Astrocyte (in vitro differentiated cells and primary cell): ENCODE data around the gene AFF3. TPM values are rescaled to one million over a fixed set of nuclear protein-coding genes. Genes with fewer than 3 reads are reported as not detected.

Experiments
- DNase-seq: peaks from one replicate; pipeline ENCODE4 v3.0.0-alpha.2; 2010; ENCODE audit warnings: low read depth
- FAIRE-seq: peaks from 2 replicates; lab custom pipeline; 2011; peaks lifted over from hg19 to GRCh38; lab: Jason Lieb, UNC
- H2AFZ ChIP-seq: 2 replicates; pipeline ENCODE4 v1.6.0; 2012; ENCODE audit warnings: low read depth, low read length, inconsistent platforms
- H3K27ac ChIP-seq: 2 replicates; pipeline ENCODE4 v1.5.1; 2011; ENCODE audit warnings: low read depth, low read length, inconsistent platforms
- H3K27me3 ChIP-seq: 2 replicates; pipeline ENCODE4 v1.6.0; 2011; ENCODE audit warnings: low read length, inconsistent platforms; ENCODE audit not compliant: insufficient read depth
- H3K36me3 ChIP-seq: 2 replicates; pipeline ENCODE4 v1.5.1; 2011; ENCODE audit warnings: low read length, inconsistent platforms; ENCODE audit not compliant: insufficient read depth
- H3K4me1 ChIP-seq: 2 replicates; pipeline ENCODE4 v1.5.1; 2011; ENCODE audit warnings: low read length, inconsistent platforms; ENCODE audit not compliant: insufficient read depth
- H3K4me2 ChIP-seq: 2 replicates; pipeline ENCODE4 v1.6.0; 2012; ENCODE audit warnings: low read length, inconsistent platforms
- H3K4me3 ChIP-seq: 2 replicates; pipeline ENCODE4 v1.5.1; 2011; ENCODE audit warnings: low read depth, mild to moderate bottlenecking, low read length, inconsistent platforms; ENCODE audit not compliant: insufficient read depth
- H3K79me2 ChIP-seq: 2 replicates; pipeline ENCODE4 v1.6.0; 2012; ENCODE audit warnings: mild to moderate bottlenecking, low read length, inconsistent platforms; ENCODE audit not compliant: insufficient read depth
- H3K9ac ChIP-seq: 2 replicates; pipeline ENCODE4 v1.6.0; 2012; ENCODE audit warnings: mild to moderate bottlenecking, low read length, inconsistent platforms
- H3K9me3 ChIP-seq: 2 replicates; pipeline ENCODE4 v1.5.1; 2012; ENCODE audit warnings: low read depth, mild to moderate bottlenecking, low read length, inconsistent platforms; ENCODE audit not compliant: insufficient read depth
- H4K20me1 ChIP-seq: 2 replicates; pipeline ENCODE4 v1.6.0; 2012; ENCODE audit warnings: low read length, inconsistent platforms; ENCODE audit not compliant: insufficient read depth
- H3K27ac Mint-ChIP-seq: one replicate; pipeline ENCODE4 v1.8.0; 2021; ENCODE audit warnings: mild to moderate bottlenecking, mixed read lengths; ENCODE audit not compliant: unreplicated experiment
- H3K27me3 Mint-ChIP-seq: one replicate; pipeline ENCODE4 v1.8.0; 2021; ENCODE audit warnings: low read depth, mixed read lengths; ENCODE audit not compliant: unreplicated experiment
- H3K36me3 Mint-ChIP-seq: one replicate; pipeline ENCODE4 v1.8.0; 2021; ENCODE audit warnings: low read depth, mixed read lengths; ENCODE audit not compliant: unreplicated experiment
- H3K4me1 Mint-ChIP-seq: one replicate; pipeline ENCODE4 v1.8.0; 2021; ENCODE audit warnings: low read depth, mixed read lengths; ENCODE audit not compliant: unreplicated experiment
- H3K4me3 Mint-ChIP-seq: one replicate; pipeline ENCODE4 v1.8.0; 2021; ENCODE audit warnings: mild to moderate bottlenecking, moderate library complexity, mixed read lengths; ENCODE audit not compliant: unreplicated experiment
- H3K9me3 Mint-ChIP-seq: one replicate; pipeline ENCODE4 v1.8.0; 2021; ENCODE audit warnings: mild to moderate bottlenecking, mixed read lengths; ENCODE audit not compliant: unreplicated experiment
- EZH2 ChIP-seq: IDR thresholded peaks from 2 replicates; pipeline ENCODE4 v1.6.1; 2012; ENCODE audit warnings: mild to moderate bottlenecking, low read length, inconsistent platforms; ENCODE audit not compliant: insufficient read depth
- total RNA-seq: library from RNA; stranded (reverse); gene quantifications from 2 replicates; pipeline ENCODE4 v1.2.1, GENCODE V29; 2021
- TF ChIP-seq, protein P1 (sequence below): IDR thresholded peaks from 2 replicates; pipeline ENCODE4 v1.5.1; 2011; ENCODE audit warnings: low read depth, mild to moderate bottlenecking, inconsistent platforms, low read length, moderate library complexity; ENCODE audit not compliant: insufficient read depth

The AFF3 gene
- total RNA-seq, 1 donor from 2014 or later = 14.7 TPM

GRCh38 chr2:99865818-99866676 is 276.3 kb downstream of the AFF3 start:
- Histone ChIP-seq H3K9ac (no peak overlapping the region), H4K20me1 (no peaks in the 10 kb centered on the region), H3K79me2 (no peaks in the 10 kb centered on the region), H2AFZ (no peak overlapping the region), H3K4me2 (peak overlapping the region; percentile 10), H3K36me3 (no peaks in the 10 kb centered on the region), H3K27ac (peak overlapping the region; percentile 39), H3K9me3 (no peaks in the 10 kb centered on the region), H3K27me3 (no peaks in the 10 kb centered on the region), H3K4me3 (no peak overlapping the region), H3K4me1 (peaks cover 53% of the 10 kb centered on the region)
- FAIRE-seq (no peak), DNase-seq (peak; percentile 68)
- no peaks in the 10 kb centered on the region for H3K27me3 Mint-ChIP-seq
- TF ChIP-seq, protein P1, sequence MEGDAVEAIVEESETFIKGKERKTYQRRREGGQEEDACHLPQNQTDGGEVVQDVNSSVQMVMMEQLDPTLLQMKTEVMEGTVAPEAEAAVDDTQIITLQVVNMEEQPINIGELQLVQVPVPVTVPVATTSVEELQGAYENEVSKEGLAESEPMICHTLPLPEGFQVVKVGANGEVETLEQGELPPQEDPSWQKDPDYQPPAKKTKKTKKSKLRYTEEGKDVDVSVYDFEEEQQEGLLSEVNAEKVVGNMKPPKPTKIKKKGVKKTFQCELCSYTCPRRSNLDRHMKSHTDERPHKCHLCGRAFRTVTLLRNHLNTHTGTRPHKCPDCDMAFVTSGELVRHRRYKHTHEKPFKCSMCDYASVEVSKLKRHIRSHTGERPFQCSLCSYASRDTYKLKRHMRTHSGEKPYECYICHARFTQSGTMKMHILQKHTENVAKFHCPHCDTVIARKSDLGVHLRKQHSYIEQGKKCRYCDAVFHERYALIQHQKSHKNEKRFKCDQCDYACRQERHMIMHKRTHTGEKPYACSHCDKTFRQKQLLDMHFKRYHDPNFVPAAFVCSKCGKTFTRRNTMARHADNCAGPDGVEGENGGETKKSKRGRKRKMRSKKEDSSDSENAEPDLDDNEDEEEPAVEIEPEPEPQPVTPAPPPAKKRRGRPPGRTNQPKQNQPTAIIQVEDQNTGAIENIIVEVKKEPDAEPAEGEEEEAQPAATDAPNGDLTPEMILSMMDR = no peak
- no peak for TF ChIP-seq EZH2
- H3K9me3 Mint-ChIP-seq = peaks cover 8% of the 10 kb centered on the region
- peaks cover 4% of the 10 kb centered on the region for H3K36me3 Mint-ChIP-seq
- peaks cover 36% of the 10 kb centered on the region for H3K4me1 Mint-ChIP-seq
- peak overlapping the region; percentile 26 for H3K27ac Mint-ChIP-seq
- no peak overlapping the region for H3K4me3 Mint-ChIP-seq

DNA sequence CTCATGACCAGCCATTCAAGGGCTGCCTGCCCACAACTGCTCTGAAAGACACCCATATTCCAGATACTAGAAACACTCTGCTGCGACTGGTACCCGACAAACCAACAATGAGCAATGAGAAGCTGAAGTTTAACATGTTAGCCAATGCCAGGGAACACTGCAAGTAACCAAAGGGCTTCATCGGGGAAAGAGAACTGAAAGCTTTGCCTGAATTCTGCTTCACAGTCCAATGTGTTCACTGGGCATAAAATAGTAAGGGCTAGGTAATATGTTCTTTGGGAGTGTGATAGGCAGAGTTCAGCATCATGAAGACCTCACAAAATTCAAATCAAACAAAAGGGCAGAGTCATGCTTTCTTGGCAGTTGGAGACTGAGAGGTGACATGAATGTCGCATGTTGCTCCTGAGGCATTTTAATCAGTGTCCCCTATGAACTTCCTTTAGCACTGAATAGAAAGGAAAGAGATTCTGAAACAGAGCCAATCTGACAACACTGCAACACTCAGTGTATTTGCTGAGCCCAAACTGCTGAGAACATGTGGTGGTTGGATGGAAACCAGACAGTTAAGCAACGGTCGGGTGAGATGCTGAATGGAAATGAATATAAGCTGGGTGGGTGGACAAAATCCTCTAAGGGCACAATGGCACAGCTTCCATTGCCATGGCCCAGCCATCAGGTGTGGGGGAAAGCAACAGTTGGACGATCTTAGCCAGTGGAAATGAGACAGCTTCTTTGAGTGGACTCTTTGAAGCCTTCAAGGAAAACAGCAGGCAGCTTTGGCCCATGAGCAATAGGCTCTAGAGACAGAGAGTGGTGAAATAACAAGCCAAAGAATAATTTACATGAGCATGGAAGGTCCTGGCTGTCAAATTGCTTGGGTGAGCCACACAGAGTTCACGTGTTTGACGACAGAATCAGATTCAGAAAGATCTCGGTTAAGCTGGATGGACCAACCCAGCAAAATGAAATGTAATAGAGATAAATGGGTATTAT is 277.5 kb downstream of the AFF3 start:
- H3K36me3 ChIP-seq = no peaks in the 10 kb centered on the region
- no peaks in the 10 kb centered on the region for H3K9me3 ChIP-seq
- no peak for FAIRE-seq
- no peak overlapping the region for H2AFZ ChIP-seq
- H3K27ac ChIP-seq = peak overlapping the region; percentile 49
- H4K20me1 ChIP-seq = no peaks in the 10 kb centered on the region
- no peaks in the 10 kb centered on the region for H3K79me2 ChIP-seq
- H3K27me3 ChIP-seq = no peaks in the 10 kb centered on the region
- Mint-ChIP-seq H3K9me3 (peaks cover 8% of the 10 kb centered on the region), H3K27me3 (no peaks in the 10 kb centered on the region), H3K4me3 (no peak overlapping the region), H3K36me3 (peaks cover 4% of the 10 kb centered on the region), H3K4me1 (peaks cover 39% of the 10 kb centered on the region), H3K27ac (no peak overlapping the region)
- H3K4me1 ChIP-seq = peaks cover 56% of the 10 kb centered on the region
- H3K4me2 ChIP-seq = no peak overlapping the region
- peak; percentile 55 for DNase-seq
- no peak overlapping the region for H3K9ac ChIP-seq
- H3K4me3 ChIP-seq = no peak overlapping the region
- no peak for TF ChIP-seq EZH2

- no peak for FAIRE-seq
- DNase-seq = peak; percentile 74
- peaks cover 46% of the 10 kb centered on the region for H3K4me1 Mint-ChIP-seq
- Histone ChIP-seq H2AFZ (no peak overlapping the region), H3K27ac (peak overlapping the region; percentile 49), H3K79me2 (no peaks in the 10 kb centered on the region), H3K4me1 (peaks cover 60% of the 10 kb centered on the region), H4K20me1 (no peaks in the 10 kb centered on the region), H3K36me3 (no peaks in the 10 kb centered on the region), H3K27me3 (no peaks in the 10 kb centered on the region), H3K9me3 (no peaks in the 10 kb centered on the region), H3K4me2 (peak overlapping the region; percentile 52), H3K9ac (no peak overlapping the region), H3K4me3 (no peak overlapping the region)
- H3K4me3 Mint-ChIP-seq = no peak overlapping the region
- peaks cover 8% of the 10 kb centered on the region for H3K9me3 Mint-ChIP-seq
- TF ChIP-seq, protein P1 = no peak
- TF ChIP-seq EZH2 = no peak
- H3K36me3 Mint-ChIP-seq = peaks cover 4% of the 10 kb centered on the region
- H3K27me3 Mint-ChIP-seq = no peaks in the 10 kb centered on the region
- no peak overlapping the region for H3K27ac Mint-ChIP-seq
Measured at GRCh38 chr2:99863903-99864270, 278.5 kb downstream of the AFF3 start.
